GM18519 (cell line): Measurements from ENCODE around the gene NOL4L.

Source experiments
- ATAC-seq: cut with Tn5 transposase; IDR thresholded peaks from one replicate; pipeline ENCODE4 v1.9.1; 2021; ENCODE audit warnings: mild to moderate bottlenecking, moderate library complexity; ENCODE audit not compliant: unreplicated experiment, low FRiP score

The NOL4L gene

DNA sequence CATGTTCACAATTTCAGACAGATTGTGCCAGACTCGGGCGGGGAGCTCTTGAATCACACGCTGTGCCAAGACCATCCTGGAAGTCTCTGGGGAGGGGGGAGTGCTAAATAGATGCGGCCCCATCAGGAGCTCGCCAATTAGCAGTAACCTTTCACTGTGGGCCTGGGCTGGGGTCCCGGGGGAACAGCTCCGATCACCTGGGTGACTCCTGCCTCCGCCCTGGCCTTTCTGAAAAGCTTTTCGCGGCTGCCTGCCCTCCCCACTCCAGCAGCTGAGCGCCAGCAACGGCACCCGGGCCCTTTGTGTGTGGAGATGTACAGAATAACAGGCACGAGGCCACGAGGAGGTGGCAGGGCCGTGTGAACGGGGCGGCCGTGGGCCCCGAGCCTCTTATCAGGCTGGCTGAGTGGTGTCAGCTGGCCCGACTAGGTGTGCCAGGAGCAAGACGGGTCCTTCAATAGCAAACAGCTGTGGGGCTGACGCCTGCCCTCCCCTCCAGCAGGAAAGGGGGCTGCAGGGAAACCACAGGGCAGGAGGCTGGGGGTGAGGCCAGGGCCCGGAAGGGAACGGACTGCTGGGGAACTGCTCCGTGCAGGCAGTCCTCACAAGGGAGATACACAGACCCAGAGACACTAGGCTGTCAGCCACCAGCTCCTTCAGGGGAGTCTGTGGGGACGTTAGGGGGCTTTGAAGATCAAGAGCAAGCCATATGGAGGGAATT, 56.8 kb downstream of the NOL4L start:
- no peak for ATAC-seq

DNA sequence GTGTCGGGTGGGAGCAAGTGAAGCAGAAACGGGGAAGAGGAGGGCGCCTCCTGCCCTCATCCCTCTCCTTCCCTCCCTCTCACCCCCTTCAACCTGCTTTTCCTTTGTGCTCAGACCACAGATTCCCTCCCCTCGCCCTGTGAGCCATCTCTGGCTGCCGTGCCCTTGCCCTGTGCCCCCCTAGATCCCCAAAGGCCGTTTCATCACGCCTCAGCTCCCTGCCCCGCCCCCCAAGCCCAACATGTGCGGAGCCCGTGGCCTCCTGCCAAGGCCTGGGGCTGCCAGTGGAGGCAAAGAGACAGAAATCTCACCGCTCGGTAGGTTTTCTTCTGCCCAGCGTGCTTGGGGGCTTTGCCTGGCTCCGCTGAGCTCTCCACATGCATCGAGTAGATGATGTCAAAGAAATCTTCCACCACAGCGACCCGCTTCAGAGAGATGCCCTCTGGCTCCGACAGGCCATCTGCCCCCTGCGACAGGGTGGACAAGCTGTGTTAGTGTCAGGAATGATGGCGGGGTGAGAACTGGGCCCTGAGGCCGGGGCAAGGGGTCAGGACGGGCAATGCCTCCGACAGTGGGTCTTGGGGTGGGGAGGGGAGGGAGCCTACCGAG, 57.6 kb downstream of the NOL4L start:
- no peak for ATAC-seq

- no peak for ATAC-seq
These were observed 58.1 kb downstream of the NOL4L start for GRCh38 chr20:32527052-32527446.

- ATAC-seq: no peak
These were observed 58.6 kb downstream of the NOL4L start for GRCh38 chr20:32526541-32526940.

- ATAC-seq: no peak
These were observed 59.0 kb downstream of the NOL4L start for GRCh38 chr20:32526125-32526524.

DNA sequence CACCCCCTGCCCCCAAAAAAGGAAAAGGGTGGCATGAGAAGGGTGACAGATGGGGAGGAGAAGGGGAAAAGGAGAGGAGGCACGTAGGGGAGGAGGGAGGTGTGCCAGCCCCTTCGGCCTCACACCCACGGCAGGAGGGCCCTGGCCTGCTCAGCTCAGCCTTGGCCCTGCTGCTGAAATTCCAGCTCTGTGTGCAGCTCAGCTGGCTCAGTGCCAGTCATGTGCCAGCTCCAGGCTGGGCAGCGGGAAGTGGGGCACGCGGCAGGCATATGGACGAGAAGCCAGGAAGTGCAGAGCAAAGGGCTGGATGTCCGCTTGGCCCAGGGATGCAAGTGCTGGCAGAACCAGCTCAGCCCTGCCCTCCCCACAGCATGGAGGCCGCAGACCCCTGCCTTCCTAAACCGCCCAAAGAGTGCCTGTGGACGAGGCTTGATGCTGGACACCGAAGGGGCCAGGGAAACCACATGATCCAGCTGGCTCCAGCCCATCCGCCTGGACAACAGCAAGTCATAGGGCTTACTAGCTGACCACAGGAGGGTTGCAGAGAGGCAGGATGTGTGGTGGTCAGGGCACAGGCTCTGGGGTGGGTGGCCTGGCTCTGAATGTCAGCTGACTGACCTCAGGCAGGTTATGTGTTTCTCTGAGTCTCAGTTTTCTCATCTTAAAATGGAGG, 60.2 kb downstream of the NOL4L start:
- no peak for ATAC-seq

GRCh38 chr20:32523613-32524213, 61.4 kb downstream of the NOL4L start:
- ATAC-seq: no peak

DNA sequence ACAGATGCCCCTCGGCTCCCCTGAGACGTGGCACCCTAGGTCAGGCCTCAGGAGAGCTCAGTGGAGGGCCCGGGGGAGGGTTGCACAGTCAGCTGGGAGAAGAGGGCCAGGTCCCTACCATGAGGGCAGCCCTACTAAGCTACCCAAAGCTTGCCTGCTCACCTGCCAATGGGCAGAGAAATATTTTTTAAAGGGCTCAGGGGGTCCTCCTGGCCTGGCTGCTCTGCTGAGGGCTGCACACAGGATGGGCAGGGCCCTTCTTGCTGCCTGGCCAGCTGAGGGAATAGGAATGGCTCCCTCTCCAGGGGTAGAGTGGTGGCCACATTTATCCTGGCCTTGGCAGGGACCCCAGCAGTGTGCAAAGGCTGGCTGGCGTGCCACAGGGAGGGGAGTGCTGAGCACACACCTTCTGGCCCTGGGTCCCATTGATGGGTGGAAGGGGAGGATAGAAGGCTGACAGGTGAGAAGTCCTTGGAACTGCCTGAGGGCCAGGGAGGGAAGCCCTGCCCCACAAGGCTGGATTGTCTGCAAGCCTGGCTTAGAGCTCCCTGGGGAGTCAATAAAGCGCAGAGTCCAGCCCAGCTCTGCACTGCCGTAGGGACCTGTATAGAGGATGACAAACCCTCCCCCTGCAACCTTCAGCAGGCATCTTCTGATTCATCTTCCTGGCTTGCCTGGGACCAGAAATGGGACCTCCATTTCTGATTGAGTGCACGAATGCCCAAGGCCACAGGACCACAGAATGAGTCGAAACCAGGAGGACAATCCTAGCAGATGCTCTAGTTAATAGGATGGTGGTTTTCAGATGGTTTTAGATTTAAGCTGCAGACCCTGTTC, 62.1 kb downstream of the NOL4L start:
- ATAC-seq: no peak

DNA sequence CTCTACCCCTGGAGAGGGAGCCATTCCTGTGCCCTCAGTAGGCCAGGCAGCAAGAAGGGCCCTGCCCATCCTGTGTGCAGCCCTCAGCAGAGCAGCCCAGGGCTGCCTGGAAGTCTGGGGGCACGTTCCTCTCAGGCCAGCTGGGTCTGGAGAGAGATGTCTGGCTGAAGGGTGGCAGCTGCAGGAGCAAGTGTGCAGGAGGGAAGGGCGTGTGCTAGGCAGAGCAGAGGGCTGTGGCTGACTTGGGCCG, 62.7 kb downstream of the NOL4L start:
- no peak for ATAC-seq

- no peak for ATAC-seq
These were observed 63.2 kb downstream of the NOL4L start for GRCh38 chr20:32521780-32522525.

GRCh38 chr20:32520927-32521203, 64.3 kb downstream of the NOL4L start:
- no peak for ATAC-seq

DNA sequence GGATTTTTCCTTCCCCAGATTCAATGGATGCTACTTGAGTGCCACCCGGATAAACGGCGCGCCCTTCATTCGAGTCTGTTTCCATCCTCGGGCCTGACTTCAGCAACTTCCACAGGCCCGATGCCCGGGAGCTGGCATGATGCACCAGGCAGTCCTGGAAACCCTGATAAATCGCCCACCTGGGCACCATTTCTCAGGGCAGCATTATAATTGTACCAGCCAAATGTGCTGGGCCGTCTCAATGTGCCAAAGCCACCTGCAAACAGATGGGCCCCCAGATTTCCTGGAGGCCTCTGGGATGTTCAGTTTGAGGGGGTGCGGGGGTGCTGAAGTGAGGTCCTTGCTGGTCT, 65.8 kb downstream of the NOL4L start:
- ATAC-seq: no peak

- ATAC-seq: no peak
These were observed 66.3 kb downstream of the NOL4L start for GRCh38 chr20:32518593-32519380.

- no peak for ATAC-seq
These were observed 67.1 kb downstream of the NOL4L start for GRCh38 chr20:32517914-32518592.

- no peak for ATAC-seq
These were observed 67.6 kb downstream of the NOL4L start for GRCh38 chr20:32517518-32517873.

DNA sequence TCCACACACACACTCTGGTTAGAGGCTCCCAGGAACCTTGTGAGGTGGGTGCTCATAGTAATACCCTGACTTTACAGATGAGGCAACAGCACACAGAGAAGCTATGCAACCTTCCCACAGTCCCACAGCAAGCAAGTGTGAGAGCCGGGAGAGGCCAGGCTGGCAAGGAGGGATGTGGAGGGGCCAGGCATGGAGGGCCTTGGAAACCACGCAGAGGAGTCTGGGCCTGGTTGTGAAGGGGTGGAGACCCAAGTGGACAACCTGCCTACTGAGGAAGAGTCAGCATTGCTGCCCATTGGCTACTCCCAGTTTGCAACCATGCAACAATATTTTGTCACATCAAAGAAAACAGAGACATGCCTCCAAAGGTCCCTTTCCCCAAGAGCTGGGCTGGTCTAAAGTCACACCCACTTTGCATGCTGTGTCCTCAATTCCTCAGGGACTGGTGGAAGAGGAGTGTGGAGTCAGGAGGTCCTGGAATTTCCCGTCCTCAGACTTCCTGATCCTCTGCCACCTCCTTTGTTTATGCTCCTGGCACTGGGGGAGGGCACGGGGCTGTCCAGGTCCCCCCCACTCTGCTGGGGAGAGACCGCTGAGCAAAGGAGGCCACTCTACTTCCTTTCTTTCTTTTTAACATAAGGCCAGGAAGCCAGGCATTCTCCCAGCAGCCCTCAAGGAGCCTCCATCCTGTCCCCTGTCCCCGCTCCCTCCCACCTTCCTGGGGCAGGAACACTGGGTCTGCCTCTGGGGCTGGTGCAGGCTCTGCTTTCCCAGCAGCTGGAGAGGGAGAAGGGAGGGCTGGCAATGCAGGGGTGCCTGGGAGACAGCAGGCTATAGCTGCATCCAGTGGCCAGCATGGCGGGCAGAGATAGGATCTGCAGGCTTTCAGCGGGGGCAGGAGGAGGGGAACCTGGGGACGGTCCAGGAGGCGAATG, 68.3 kb downstream of the NOL4L start:
- no peak for ATAC-seq

- no peak for ATAC-seq
These were observed 69.5 kb downstream of the NOL4L start for GRCh38 chr20:32515631-32516101.

GRCh38 chr20:32514760-32515159, 70.4 kb downstream of the NOL4L start:
- no peak for ATAC-seq
